ENCODE data around the gene SPIN2A. TPM values are rescaled to one million over a fixed set of nuclear protein-coding genes. Genes with fewer than 3 reads are reported as not detected.
"Not testable (repeated sequence)": the region's sequence is repeated elsewhere in the genome, so short reads cannot be mapped to it uniquely, and the experiment has no call there.

The SPIN2A gene
- total and polyA plus RNA-seq, 10 of the 15 experiments (the other 5 are each of a cell fraction or from before 2014, with no cell fraction given): 0.09 to 0.45 (median 0.34) TPM; not detected in 1

DNA sequence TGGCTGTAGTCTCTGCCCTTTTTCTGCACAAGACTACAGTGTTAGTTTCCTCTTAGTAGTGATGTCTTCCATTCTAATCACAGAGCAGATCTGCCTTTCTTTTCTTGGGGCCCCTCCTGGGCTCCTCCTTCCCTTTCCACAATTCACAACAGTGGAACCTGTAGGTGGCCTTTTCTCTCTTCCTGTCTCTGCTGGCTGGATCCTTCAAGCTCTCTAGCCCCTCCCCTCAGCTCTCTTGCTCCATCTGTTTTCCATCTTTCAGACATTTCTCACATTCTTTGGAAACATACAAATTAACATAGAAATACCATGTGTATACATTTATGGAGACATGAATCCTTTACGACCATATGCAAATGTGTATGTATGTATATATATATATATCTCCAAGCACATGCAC is 304 bp upstream of the SPIN2A start:
- Histone ChIP-seq H3K27me3 (replicated peaks in 1 of 2; ENCODE audit: control insufficient read depth in 2 of 2, insufficient read depth in 2 of 2, low read length in 1 of 2) (no peaks in the 10 kb centered on the region), H3K36me3 (ENCODE audit: control insufficient read depth in 2 of 2, insufficient read depth in 2 of 2, low read length in 1 of 2) (no peaks in the 10 kb centered on the region), H3K4me1 (ENCODE audit: control insufficient read depth, insufficient read depth, low read length) (no peaks in the 10 kb centered on the region), H3K4me2 (ENCODE audit: control insufficient read depth, insufficient read depth) (no peak overlapping the region), H4K20me1 (ENCODE audit: control insufficient read depth, insufficient read depth) (no peaks in the 10 kb centered on the region), H3K79me2 (ENCODE audit: control insufficient read depth, insufficient read depth, low read length) (no peaks in the 10 kb centered on the region), H3K9ac (ENCODE audit: control insufficient read depth, insufficient read depth, low read length) (no peak overlapping the region), H2AFZ (ENCODE audit: control insufficient read depth, low read depth, low read length) (no peak overlapping the region), H3K4me3 (no peak overlapping the region), H3K27ac (ENCODE audit: control insufficient read depth, insufficient read depth) (no peak overlapping the region), H3K9me3 (replicated peaks; ENCODE audit: control insufficient read depth, insufficient read depth, low read length) (no peaks in the 10 kb centered on the region)
- intact Hi-C loops (cut with micrococcal nuclease; ENCODE audit: unreplicated experiment): no loop called here
- SMC1A ChIA-PET (ENCODE audit: uncharacterized antibody, unreplicated experiment): no interaction called here
- TF ChIP-seq KDM1A (IDR thresholded peaks at IDR 0.05; ENCODE audit: borderline replicate concordance) (no peak), EED (IDR thresholded peaks at IDR 0.05; ENCODE audit: low read depth) (no peak), CBFB (IDR thresholded peaks at IDR 0.05; ENCODE audit: low read depth) (no peak), HCFC1 (IDR thresholded peaks at IDR 0.05; ENCODE audit: low read length) (no peak)
- TF ChIP-seq, protein P1, sequence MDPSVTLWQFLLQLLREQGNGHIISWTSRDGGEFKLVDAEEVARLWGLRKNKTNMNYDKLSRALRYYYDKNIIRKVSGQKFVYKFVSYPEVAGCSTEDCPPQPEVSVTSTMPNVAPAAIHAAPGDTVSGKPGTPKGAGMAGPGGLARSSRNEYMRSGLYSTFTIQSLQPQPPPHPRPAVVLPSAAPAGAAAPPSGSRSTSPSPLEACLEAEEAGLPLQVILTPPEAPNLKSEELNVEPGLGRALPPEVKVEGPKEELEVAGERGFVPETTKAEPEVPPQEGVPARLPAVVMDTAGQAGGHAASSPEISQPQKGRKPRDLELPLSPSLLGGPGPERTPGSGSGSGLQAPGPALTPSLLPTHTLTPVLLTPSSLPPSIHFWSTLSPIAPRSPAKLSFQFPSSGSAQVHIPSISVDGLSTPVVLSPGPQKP (IDR thresholded peaks at IDR 0.05; ENCODE audit: low read depth, low read length): no peak
- POLR2A ChIA-PET: no interaction called here
- no TSS peak for BruUV-seq (replicated peaks)
- 0% methylated on average over 1 of the region's 1 CpG for WGBS (ENCODE audit: insufficient coverage, insufficient replicate concordance, low lambda C conversion rate, missing lambda C conversion rate)
- in situ Hi-C loops (cut with MboI): loop anchor here (25.0 kb wide), 2 partner anchors 150 to 575 kb away; partner anchors contain the start of genes SPIN3 and UBQLN2
- RAD21 ChIA-PET (ENCODE audit: unreplicated experiment): no interaction called here
- DNase-seq (ENCODE audit: low read depth, low spot score) (no peak), ATAC-seq (no peak), FAIRE-seq (no peak)
- CTCF ChIA-PET: no interaction called here

DNA sequence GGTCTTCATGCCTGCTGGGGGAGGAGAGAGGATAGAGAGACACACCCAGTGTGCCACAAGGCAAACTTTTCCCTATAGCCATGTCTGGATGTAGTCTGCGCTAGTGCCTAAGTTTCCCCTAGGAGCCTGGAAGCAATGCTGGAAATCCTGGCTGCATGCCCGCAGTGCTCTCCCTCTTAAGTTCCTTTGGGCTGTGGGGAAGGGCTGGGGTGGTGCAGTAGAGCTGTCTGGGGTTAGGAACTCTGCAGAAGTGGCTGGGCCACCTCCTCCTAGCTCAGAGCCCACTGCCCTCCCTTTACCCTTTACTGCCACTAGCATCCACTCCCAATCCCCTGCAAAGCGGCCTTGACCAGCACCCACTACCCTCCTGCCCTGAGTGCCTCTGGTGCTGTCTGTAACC is 608 bp downstream of the SPIN2A start:
- H3K9ac ChIP-seq (ENCODE audit: control insufficient read depth, insufficient read depth, low read length); H3K4me1 ChIP-seq (ENCODE audit: control insufficient read depth, insufficient read depth, low read length); H3K4me2 ChIP-seq (ENCODE audit: control insufficient read depth, insufficient read depth); SMC1A ChIA-PET (ENCODE audit: uncharacterized antibody, unreplicated experiment); H3K79me2 ChIP-seq (ENCODE audit: control insufficient read depth, insufficient read depth, low read length); ATAC-seq; RAD21 ChIA-PET (ENCODE audit: unreplicated experiment); POLR2A ChIA-PET; BruUV-seq (replicated peaks); H3K27ac ChIP-seq (ENCODE audit: control insufficient read depth, insufficient read depth); intact Hi-C loops (cut with micrococcal nuclease; ENCODE audit: unreplicated experiment); H2AFZ ChIP-seq (ENCODE audit: control insufficient read depth, low read depth, low read length); H4K20me1 ChIP-seq (ENCODE audit: control insufficient read depth, insufficient read depth); DNase-seq (ENCODE audit: low read depth, low spot score); H3K27me3 ChIP-seq (replicated peaks in 1 of 2; ENCODE audit: control insufficient read depth in 2 of 2, insufficient read depth in 2 of 2, low read length in 1 of 2); H3K9me3 ChIP-seq (replicated peaks; ENCODE audit: control insufficient read depth, insufficient read depth, low read length); CTCF ChIA-PET; H3K4me3 ChIP-seq; H3K36me3 ChIP-seq (ENCODE audit: control insufficient read depth in 2 of 2, insufficient read depth in 2 of 2, low read length in 1 of 2); FAIRE-seq: not testable (repeated sequence)
- 81% methylated on average over 1 of the region's 3 CpGs for WGBS (ENCODE audit: insufficient coverage, insufficient replicate concordance, low lambda C conversion rate, missing lambda C conversion rate)
- in situ Hi-C loops (cut with MboI): loop anchor here (25.0 kb wide), 2 partner anchors 149 to 574 kb away; partner anchors contain the start of genes SPIN3 and UBQLN2

All from GM12878 (cell line).